SU-DHL-6 (cell line): ENCODE results near the gene ENPP5.

ENCODE experiments used
- H2AFZ ChIP-seq: fragments of 200-600 bp; sonication (generic); 2 replicates; pipeline ENCODE4 v1.6.1; 2014; ENCODE audit warnings: low read depth, mild to moderate bottlenecking, moderate library complexity, mixed read lengths, antibody characterized with exemption, low read length; ENCODE audit not compliant: severe bottlenecking
- H3F3A ChIP-seq: fragments of 200-600 bp; shearing (Covaris generic); 2 replicates; pipeline ENCODE4 v1.6.0; 2016; ENCODE audit warnings: antibody characterized with exemption, mild to moderate bottlenecking; ENCODE audit not compliant: insufficient read depth
- H3K27ac ChIP-seq: fragments of 200-600 bp; sonication (generic); 2 replicates; pipeline ENCODE4 v1.5.1; 2016; ENCODE audit warnings: low read depth, mild to moderate bottlenecking, low read length, moderate library complexity, mixed read lengths
- H3K27me3 ChIP-seq: fragments of 200-600 bp; sonication (generic), shearing (Covaris generic); 2 replicates; pipeline ENCODE4 v1.6.0; 2014; ENCODE audit warnings: mild to moderate bottlenecking, low read length
- H3K36me3 ChIP-seq: fragments of 200-600 bp; sonication (generic); 2 replicates; pipeline ENCODE4 v1.6.1; 2014; ENCODE audit warnings: mild to moderate bottlenecking, low read length, mixed read lengths
- H3K4me2 ChIP-seq: fragments of 300-600, 200-600 bp; shearing (Covaris generic), sonication (generic); 2 replicates; pipeline ENCODE4 v1.6.0; 2014; ENCODE audit warnings: low read length, low read depth, mild to moderate bottlenecking; ENCODE audit not compliant: poor library complexity, severe bottlenecking
- H3K4me3 ChIP-seq: fragments of 200-600 bp; sonication (generic); 2 replicates; pipeline ENCODE4 v1.5.1; 2014; ENCODE audit warnings: antibody characterized with exemption, low read length, mild to moderate bottlenecking, mixed read lengths; ENCODE audit not compliant: insufficient read depth, poor library complexity, severe bottlenecking
- H3K79me2 ChIP-seq: fragments of 200-600 bp; sonication (generic); 2 replicates; pipeline ENCODE4 v1.6.1; 2014; ENCODE audit warnings: mild to moderate bottlenecking, low read length, moderate library complexity; ENCODE audit not compliant: insufficient read depth
- H3K9ac ChIP-seq: fragments of 200-600 bp; sonication (generic); 2 replicates; pipeline ENCODE4 v1.7.0; 2014; ENCODE audit warnings: mild to moderate bottlenecking, low read length
- H3K9me2 ChIP-seq: fragments of 200-600 bp; sonication (generic); replicated peaks from 2 replicates; pipeline ENCODE4 v1.6.1; 2014; ENCODE audit warnings: low read length; ENCODE audit not compliant: insufficient read depth
- H3K9me3 ChIP-seq: fragments of 200-600 bp; sonication (generic); 2 replicates; pipeline ENCODE4 v1.6.1; 2014; ENCODE audit warnings: low read length, mixed read lengths; ENCODE audit not compliant: insufficient read depth
- H4K20me1 ChIP-seq: fragments of 200-600 bp; sonication (generic); 2 replicates; pipeline ENCODE4 v1.6.1; 2014; ENCODE audit warnings: low read depth, mild to moderate bottlenecking, antibody characterized with exemption, low read length, moderate library complexity, mixed read lengths
- EZH2phosphoT487 ChIP-seq: fragments of 200-600 bp; sonication (generic), shearing (Covaris generic); conservative IDR thresholded peaks from 2 replicates; pipeline ENCODE4 v1.6.1; 2018; ENCODE audit warnings: mild to moderate bottlenecking, antibody characterized with exemption, low read length, moderate library complexity, mixed read lengths
- TF ChIP-seq, protein P1 (sequence below): fragments of 200-600 bp; sonication (generic); IDR thresholded peaks from one replicate; pipeline ENCODE4 v1.5.1; 2017; ENCODE audit warnings: antibody characterized with exemption, mild to moderate bottlenecking, low read length, moderate library complexity; ENCODE audit not compliant: insufficient read depth, poor library complexity, severe bottlenecking

ENPP5 gene

DNA sequence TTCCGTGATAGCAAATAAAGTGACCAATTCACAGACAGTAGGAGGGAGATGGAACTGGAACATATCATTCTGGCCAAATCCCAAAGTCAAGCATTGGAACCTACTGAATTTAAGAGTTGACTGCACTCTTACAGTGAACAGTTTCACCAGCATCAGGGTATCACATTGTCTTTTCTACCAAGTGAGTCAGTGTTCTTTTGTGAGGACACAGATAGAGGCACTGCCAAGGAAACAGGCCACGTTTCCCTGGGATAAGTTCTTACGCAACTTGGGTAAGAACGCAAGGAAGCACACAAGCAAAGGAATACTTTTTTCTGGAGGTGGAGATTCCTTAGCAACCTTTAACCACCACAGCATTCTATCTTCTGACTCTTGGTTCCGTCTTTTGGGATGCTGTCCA lies 28.6 kb upstream of the ENPP5 start:
- no peak overlapping the region for H2AFZ ChIP-seq
- H3K36me3 ChIP-seq: no peaks in the 10 kb centered on the region
- no peak for TF ChIP-seq EZH2phosphoT487
- TF ChIP-seq, protein P1, sequence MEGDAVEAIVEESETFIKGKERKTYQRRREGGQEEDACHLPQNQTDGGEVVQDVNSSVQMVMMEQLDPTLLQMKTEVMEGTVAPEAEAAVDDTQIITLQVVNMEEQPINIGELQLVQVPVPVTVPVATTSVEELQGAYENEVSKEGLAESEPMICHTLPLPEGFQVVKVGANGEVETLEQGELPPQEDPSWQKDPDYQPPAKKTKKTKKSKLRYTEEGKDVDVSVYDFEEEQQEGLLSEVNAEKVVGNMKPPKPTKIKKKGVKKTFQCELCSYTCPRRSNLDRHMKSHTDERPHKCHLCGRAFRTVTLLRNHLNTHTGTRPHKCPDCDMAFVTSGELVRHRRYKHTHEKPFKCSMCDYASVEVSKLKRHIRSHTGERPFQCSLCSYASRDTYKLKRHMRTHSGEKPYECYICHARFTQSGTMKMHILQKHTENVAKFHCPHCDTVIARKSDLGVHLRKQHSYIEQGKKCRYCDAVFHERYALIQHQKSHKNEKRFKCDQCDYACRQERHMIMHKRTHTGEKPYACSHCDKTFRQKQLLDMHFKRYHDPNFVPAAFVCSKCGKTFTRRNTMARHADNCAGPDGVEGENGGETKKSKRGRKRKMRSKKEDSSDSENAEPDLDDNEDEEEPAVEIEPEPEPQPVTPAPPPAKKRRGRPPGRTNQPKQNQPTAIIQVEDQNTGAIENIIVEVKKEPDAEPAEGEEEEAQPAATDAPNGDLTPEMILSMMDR: no peak
- no peaks in the 10 kb centered on the region for H4K20me1 ChIP-seq
- H3K79me2 ChIP-seq: no peaks in the 10 kb centered on the region
- no peak overlapping the region for H3K9ac ChIP-seq
- H3K4me3 ChIP-seq: no peak overlapping the region
- H3K27me3 ChIP-seq: no peaks in the 10 kb centered on the region
- no peak overlapping the region for H3K4me2 ChIP-seq
- H3F3A ChIP-seq: no peaks in the 10 kb centered on the region
- no peaks in the 10 kb centered on the region for H3K9me3 ChIP-seq
- no peaks in the 10 kb centered on the region for H3K9me2 ChIP-seq
- H3K27ac ChIP-seq: no peak overlapping the region

DNA sequence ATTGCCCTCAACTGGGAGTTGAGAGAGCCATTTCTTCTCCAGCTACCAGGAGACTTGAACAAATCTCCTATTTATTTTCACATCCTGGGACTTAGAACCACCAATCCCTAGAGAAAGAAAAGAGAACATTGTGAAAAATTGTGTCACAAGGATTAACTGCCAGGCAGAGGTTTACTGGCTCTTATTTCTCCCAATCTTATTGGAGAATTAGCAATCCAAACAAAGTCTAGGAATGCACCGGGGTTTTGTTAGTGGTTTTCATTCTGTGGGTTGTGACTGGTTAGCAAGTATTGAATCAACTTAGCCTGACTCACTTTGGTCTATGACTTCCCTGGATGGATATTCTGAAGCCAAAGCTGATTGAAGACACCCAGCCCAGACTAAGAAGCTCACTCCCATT lies 21.2 kb upstream of the ENPP5 start:
- H3K9ac ChIP-seq: no peak overlapping the region
- H3K79me2 ChIP-seq: no peaks in the 10 kb centered on the region
- H3K4me2 ChIP-seq: no peak overlapping the region
- no peak overlapping the region for H3K27ac ChIP-seq
- TF ChIP-seq, protein P1: no peak
- TF ChIP-seq EZH2phosphoT487: no peak
- H2AFZ ChIP-seq: no peak overlapping the region
- H3F3A ChIP-seq: no peaks in the 10 kb centered on the region
- no peaks in the 10 kb centered on the region for H4K20me1 ChIP-seq
- no peaks in the 10 kb centered on the region for H3K9me2 ChIP-seq
- no peaks in the 10 kb centered on the region for H3K9me3 ChIP-seq
- H3K27me3 ChIP-seq: no peaks in the 10 kb centered on the region
- H3K36me3 ChIP-seq: no peaks in the 10 kb centered on the region
- no peak overlapping the region for H3K4me3 ChIP-seq

DNA sequence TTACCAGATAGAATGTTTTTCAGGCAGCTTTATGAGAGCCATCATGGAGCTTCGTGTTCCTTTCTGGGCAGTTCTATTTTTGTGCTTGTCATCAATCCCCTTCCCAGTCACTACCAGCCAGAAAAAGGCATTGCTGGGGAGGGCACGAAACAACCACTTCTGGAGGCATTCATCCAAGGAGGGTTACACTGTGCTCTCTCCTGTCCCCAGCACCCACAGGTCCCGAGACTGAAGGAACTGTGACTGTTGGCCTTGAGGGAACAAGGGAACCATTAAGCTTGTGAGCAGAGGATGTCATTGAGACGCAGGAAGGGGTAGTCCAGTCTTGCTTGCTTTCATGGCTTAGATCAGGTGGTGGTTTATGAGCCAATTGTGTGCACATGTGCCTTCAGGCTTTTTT lies 20.1 kb upstream of the ENPP5 start:
- Histone ChIP-seq H3K9me2 (no peaks in the 10 kb centered on the region), H3K27me3 (no peaks in the 10 kb centered on the region), H3K79me2 (no peaks in the 10 kb centered on the region), H3F3A (no peaks in the 10 kb centered on the region), H3K36me3 (no peaks in the 10 kb centered on the region), H2AFZ (no peak overlapping the region), H3K4me3 (no peak overlapping the region), H3K9me3 (no peaks in the 10 kb centered on the region), H4K20me1 (no peaks in the 10 kb centered on the region), H3K4me2 (no peak overlapping the region), H3K27ac (no peak overlapping the region), H3K9ac (no peak overlapping the region)
- TF ChIP-seq, protein P1: no peak
- no peak for TF ChIP-seq EZH2phosphoT487

DNA sequence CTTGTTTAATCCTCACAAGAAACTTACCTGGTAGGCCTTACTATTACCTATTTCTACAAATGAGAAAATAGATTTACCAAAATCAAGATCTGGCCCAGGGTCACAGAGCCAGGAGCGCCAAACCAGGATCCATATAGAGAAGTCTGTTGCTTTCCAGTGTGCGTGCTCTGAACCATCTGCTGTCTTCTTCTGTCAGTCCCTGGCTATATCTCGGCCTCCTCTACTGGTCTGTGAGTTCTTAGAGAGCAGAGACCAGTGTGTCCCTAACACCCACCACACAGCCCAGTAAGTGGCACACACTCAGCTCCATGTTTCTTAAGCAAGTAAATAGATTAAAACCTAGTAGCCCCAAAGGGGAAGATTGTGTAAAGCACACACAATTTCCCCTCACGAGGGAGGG lies 18.9 kb upstream of the ENPP5 start:
- H3K79me2 ChIP-seq: no peaks in the 10 kb centered on the region
- H3F3A ChIP-seq: no peaks in the 10 kb centered on the region
- H3K9me2 ChIP-seq: no peaks in the 10 kb centered on the region
- H3K27me3 ChIP-seq: no peaks in the 10 kb centered on the region
- H3K36me3 ChIP-seq: no peaks in the 10 kb centered on the region
- H2AFZ ChIP-seq: no peak overlapping the region
- H3K9me3 ChIP-seq: no peaks in the 10 kb centered on the region
- no peaks in the 10 kb centered on the region for H4K20me1 ChIP-seq
- no peak overlapping the region for H3K27ac ChIP-seq
- H3K4me3 ChIP-seq: no peak overlapping the region
- TF ChIP-seq, protein P1: no peak
- TF ChIP-seq EZH2phosphoT487: no peak
- H3K4me2 ChIP-seq: no peak overlapping the region
- no peak overlapping the region for H3K9ac ChIP-seq
